GM19452 (cell line): ENCODE data around the gene GLB1L2.

Experiments
- ATAC-seq: cut with Tn5 transposase; IDR thresholded peaks from one replicate; pipeline ENCODE4 v1.9.1; 2021; ENCODE audit not compliant: unreplicated experiment

GLB1L2 gene

DNA sequence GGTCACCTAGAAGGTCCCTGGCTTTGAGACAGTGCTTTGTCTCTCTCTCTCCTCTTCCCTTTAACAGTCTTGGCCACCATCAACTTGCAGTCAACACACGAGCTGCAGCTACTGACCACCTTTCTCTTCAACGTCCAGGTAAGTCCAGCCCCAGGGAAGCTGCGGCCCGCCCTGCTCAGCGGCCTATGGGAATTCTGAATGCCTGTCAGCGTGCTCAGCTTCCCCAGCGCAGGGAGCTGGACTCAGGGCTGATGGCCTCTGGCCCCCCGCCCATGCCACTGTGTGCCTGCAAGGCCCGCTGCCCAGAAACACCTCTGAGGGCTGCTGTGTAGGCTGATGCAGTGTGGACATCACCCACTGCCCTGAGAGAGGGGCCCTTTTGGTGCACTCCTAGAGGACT lies 32.5 kb downstream of the GLB1L2 start:
- no peak for ATAC-seq

DNA sequence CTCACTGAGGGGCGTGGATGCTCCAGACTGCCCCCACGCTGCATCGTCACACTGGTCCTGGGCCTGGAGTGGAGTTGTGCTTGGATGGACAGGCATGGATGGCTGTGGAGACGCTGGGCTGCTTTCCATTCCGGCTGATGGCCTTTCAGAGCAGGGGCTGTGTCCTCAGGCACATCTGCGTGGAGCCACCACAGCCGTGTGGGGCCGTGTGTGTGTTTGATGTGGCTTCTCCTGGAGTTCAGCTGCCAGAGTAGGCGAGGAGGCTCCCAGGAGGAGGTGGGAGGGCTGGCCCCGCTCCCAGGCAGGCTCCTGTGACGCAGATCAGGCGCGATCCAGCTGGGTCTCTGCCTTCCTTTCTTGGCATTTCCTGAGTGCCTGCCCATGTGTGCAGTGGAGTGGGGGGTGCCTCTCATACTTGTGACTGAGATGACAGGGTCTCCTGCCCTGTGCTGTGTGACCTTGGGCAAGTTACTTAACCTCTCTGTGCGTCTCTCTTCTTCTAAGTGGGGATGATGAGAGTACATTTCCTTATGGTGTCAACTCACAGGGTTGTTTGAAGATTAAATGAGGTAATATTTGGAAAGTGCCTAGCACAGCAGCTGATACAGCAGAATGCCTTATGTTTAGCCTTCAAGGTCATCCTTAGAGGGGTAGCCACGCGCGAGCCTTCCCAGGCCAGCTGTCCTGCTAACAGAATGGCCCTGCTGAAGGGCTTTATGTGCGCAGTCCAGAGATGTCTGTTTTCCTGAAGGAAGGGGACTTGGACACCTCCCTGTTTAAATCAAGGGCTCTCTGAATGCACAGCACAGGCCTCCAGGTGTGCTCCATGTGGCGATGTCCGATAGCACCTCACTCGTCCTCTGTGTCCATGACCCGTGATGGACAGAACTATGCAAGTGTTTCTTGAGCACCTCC lies 33.5 kb downstream of the GLB1L2 start:
- no peak for ATAC-seq

DNA sequence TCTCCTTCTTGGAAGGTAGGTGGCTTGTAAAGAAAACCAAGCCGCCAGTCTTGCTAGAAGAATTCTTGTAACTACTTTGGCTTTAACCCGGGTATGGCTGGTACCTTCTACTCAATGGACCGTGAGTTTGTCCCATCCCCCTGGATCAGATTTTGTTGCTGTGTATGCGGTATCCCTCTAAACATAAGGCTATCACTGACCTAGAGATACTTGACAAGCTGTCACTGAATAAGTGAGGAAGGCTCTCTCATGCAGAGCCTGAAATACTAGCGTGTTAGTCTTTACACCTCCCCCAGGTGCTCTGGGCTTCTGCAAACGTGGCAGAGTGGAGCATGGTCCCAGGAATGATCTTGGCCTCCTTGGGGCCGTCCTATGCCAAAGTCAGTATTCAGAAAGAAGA lies 34.5 kb downstream of the GLB1L2 start:
- no peak for ATAC-seq

GRCh38 chr11:134367781-134368180 lies 36.0 kb downstream of the GLB1L2 start:
- ATAC-seq: no peak

DNA sequence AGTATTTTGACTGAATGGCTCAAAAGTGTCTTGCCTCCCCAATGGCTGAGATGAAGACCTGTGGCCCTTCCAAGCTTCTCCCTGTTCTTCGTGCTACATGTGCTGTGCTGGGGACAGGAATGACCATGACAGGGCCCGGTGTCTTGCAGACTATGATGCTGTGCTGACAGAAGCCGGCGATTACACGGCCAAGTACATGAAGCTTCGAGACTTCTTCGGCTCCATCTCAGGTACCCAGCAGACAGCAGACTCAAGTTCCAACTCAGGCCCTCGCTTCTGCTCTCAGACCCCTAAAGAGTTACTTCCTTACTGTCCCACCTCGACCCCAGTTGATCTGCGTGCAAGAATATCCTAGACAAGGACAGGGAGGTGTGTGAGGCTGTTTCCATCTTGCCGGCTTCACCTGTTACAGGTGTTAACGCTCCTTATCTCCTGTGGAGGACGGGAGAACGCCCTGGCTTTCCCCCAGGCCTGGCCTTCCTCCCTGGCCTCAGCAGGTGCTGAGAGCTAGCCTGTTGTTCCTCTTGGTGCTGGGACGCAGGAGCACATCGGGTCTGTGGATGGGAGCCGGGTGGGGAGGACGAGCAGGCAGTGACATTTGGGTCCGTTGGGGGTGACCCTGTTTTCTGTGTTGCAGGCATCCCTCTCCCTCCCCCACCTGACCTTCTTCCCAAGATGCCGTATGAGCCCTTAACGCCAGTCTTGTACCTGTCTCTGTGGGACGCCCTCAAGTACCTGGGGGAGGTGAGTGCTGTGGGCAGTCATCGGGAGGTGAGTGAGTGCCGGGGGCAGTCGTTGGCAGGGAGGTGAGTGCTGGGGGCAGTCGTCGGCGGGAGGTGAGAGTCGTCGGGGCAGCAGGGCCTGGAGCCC lies 38.1 kb downstream of the GLB1L2 start:
- ATAC-seq: no peak

- no peak for ATAC-seq
These were observed 39.0 kb downstream of the GLB1L2 start for GRCh38 chr11:134370526-134371435.

DNA sequence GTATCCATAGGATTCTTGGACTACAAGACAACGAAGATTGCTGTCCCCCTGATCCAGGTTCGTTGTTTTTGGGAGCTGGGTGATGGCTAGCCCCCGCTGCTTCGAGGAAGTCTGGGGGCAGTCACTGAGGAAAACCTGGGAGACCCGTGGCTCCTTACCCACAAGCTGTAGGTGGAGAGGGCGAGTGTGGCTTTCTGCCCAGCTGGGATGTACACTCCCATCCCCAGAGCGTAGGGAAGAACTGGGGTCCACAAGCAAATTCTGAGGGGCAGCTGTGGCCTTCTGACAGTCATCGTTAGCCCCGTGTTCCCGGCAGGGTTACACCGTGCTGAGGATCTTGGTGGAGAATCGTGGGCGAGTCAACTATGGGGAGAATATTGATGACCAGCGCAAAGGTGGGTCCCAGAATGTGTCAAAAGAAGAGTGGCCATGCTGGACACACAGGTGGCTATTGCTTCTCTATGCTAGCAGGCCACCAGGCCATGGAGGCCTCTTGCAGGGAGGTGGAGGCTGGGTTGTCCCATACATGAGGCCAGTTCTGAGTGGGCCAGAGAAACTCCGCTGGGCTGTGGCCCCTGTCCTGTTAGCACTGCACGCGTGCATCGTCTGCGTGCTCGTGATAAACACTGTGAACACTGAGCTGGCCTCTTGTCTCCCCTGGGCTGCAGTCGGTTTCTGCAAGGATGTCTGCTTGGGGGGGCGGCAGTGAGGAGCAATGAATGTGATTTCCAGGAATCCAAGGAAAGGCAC lies 39.8 kb downstream of the GLB1L2 start:
- ATAC-seq: no peak

GRCh38 chr11:134372536-134372935 lies 40.7 kb downstream of the GLB1L2 start:
- no peak for ATAC-seq

GRCh38 chr11:134372961-134373360 lies 41.2 kb downstream of the GLB1L2 start:
- no peak for ATAC-seq

- no peak for ATAC-seq
These were observed 41.8 kb downstream of the GLB1L2 start for GRCh38 chr11:134373591-134374052.

DNA sequence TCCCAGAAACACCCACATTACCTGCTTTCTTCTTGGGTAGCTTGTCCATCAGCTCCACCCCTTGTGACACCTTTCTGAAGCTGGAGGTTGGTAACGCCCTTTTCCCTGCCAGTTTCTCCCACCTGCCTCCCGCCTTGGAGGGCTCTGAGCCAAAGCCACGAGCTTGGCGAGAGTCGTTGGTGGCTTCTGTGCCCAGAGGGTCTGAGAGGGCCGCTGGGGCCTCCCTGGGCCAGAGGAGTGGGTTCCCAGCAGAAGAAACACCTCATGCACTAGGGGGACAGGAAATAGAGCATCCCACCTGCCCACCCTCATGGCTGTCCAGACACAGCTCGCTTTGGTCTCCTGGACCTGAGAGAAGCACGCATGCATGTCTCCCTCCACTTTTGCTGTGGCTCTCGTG lies 42.4 kb downstream of the GLB1L2 start:
- no peak for ATAC-seq

GRCh38 chr11:134374891-134375550 lies 43.2 kb downstream of the GLB1L2 start:
- ATAC-seq: no peak

DNA sequence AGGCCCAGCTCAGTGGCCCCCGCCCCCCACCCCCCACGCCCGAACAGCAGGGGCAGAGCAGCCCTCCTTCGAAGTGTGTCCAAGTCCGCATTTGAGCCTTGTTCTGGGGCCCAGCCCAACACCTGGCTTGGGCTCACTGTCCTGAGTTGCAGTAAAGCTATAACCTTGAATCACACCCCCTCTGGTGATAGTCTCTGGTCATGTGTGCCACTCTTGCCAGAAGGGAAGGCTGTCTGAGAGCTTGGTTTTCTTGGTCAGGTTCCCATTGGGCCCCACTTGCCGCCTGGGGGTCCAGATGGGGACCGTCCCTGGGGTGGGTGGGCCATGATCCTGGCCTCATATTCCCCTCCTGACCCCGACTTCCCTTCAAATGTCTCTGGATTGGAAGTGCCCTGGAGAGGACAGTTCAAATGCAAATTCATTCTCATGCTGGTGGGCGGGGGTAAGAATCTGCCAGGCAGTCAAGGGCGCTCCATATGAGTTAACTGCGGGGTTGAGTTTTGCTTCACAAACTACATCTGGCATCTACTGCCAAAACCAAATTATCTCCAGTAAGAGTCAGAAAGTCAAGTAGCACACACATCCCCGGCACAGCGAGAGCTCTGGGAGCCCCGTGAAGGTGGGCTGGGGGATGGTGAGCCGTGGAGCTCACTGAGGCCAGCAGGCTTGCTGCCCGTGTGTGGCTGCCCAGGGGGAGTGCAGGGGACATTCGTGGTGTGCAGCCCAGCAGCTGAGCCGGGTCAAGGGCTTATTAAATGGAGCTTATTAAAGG lies 44.5 kb downstream of the GLB1L2 start:
- no peak for ATAC-seq

- ATAC-seq: no peak
These were observed 46.1 kb downstream of the GLB1L2 start for GRCh38 chr11:134377876-134378275.

DNA sequence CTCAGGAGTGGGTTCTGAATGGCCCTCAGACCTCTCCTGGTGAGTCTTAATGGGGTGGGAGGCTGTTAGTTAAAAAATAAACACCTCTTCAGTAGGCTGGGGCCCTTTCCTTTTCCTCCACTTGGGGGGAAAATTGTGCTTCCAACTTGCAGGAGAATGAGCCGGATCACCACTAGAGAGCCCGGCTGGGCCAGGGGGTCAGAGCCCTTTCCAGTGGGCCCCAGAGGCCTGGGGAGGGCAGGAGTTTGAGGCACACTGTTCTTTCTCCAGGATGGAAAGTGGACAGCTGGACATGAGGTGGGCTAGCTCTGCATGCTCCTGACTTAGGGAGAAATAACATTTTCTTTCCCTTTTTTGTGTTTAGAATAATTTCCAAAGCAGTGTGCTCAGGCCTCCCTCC lies 47.5 kb downstream of the GLB1L2 start:
- ATAC-seq: no peak

GRCh38 chr11:134380229-134380628 lies 48.4 kb downstream of the GLB1L2 start:
- no peak for ATAC-seq

GRCh38 chr11:134380785-134381184 lies 49.0 kb downstream of the GLB1L2 start:
- ATAC-seq: no peak

DNA sequence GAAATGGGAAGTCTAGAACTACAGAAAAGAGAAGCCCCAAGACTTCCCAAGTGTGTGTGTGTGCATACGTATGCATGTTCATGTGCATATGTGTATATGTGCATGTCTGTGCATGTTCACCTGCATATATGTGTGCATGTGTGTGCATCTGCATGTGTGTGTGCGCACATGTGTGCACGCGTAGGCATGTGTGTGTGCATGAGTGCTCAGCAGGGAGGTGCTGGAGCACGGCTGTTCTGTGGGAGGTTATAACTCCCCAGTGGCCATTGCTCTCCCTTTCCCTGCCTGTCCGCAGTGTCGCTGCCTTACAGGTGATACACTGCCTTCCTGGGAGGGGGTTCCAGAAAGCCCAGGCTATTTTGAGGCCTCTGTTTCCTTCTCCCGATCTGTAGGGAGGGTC lies 50.5 kb downstream of the GLB1L2 start:
- ATAC-seq: no peak

DNA sequence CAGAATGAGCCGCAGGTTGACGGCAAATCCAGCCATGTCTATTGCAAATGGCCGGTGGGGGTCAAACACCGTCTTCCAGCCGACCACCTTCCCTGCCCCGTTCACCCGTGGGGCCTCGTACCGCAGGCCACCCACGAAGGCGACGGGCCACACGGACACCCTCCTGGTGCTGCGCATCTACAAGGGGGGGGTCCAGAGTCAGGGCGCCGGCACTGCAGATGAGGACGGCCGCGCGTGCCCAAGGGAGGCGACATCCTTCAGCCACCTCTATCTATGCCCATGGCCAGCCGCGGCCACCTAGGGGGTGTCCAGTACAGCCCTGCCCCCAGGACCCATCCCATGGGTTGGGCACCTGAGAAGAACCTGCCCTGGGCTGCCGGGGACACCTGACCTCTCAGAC lies 51.0 kb downstream of the GLB1L2 start:
- no peak for ATAC-seq
